Ishikawa (cell line): ENCODE measurements around the gene DDX28.

ENCODE experiments used
- CEBPB ChIP-seq: IDR thresholded peaks from 2 replicates; pipeline ENCODE4 v1.6.1; 2012
- CREB1 ChIP-seq: IDR thresholded peaks from 2 replicates; pipeline ENCODE4 v1.6.1; 2012; ENCODE audit warnings: low read depth
- EGR1 ChIP-seq: IDR thresholded peaks from 2 replicates; pipeline ENCODE4 v1.6.1; 2012
- EP300 ChIP-seq: IDR thresholded peaks from 2 replicates; pipeline ENCODE4 v1.6.1; 2012; ENCODE audit warnings: borderline replicate concordance
- FOXM1 ChIP-seq: IDR thresholded peaks from 2 replicates; pipeline ENCODE4 v1.6.1; 2012; ENCODE audit warnings: low read depth, borderline replicate concordance
- NFIC ChIP-seq: IDR thresholded peaks from 2 replicates; pipeline ENCODE4 v1.6.1; 2012
- RAD21 ChIP-seq: IDR thresholded peaks from 2 replicates; pipeline ENCODE4 v1.6.1; 2012; ENCODE audit warnings: low read depth
- TAF1 ChIP-seq: IDR thresholded peaks from 2 replicates; pipeline ENCODE4 v1.6.1; 2012; ENCODE audit warnings: low read depth, mild to moderate bottlenecking
- TCF12 ChIP-seq: IDR thresholded peaks from 2 replicates; pipeline ENCODE4 v1.6.1; 2012; ENCODE audit warnings: low read depth
- TEAD4 ChIP-seq: IDR thresholded peaks from 2 replicates; pipeline ENCODE4 v1.6.1; 2012
- USF1 ChIP-seq: IDR thresholded peaks from 2 replicates; pipeline ENCODE4 v1.6.1; 2012
- YY1 ChIP-seq: IDR thresholded peaks from 2 replicates; pipeline ENCODE4 v1.6.1; 2012; ENCODE audit warnings: low read depth
- ZBTB7A ChIP-seq: IDR thresholded peaks from 2 replicates; pipeline ENCODE4 v1.6.1; 2012; ENCODE audit warnings: low read depth
- TF ChIP-seq, protein P1 (sequence below): IDR thresholded peaks from 2 replicates; pipeline ENCODE4 v1.6.1; 2012
- TF ChIP-seq, protein P2 (sequence below): IDR thresholded peaks from 2 replicates; pipeline ENCODE4 v1.6.1; 2012; ENCODE audit warnings: low read depth, mild to moderate bottlenecking

Gene DDX28

GRCh38 chr16:68055395-68055794 is 32.4 kb upstream of the DDX28 start:
- TF ChIP-seq YY1 (no peak), TEAD4 (no peak), CREB1 (no peak), NFIC (no peak), TCF12 (no peak), RAD21 (no peak), TAF1 (no peak), CEBPB (no peak), EGR1 (no peak)
- TF ChIP-seq, protein P1, sequence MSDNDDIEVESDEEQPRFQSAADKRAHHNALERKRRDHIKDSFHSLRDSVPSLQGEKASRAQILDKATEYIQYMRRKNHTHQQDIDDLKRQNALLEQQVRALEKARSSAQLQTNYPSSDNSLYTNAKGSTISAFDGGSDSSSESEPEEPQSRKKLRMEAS, result no peak

GRCh38 chr16:68049449-68049848 is 26.4 kb upstream of the DDX28 start:
- TF ChIP-seq TAF1, result no peak
- TF ChIP-seq EP300, result no peak
- no peak for TF ChIP-seq CEBPB

- TF ChIP-seq USF1, result no peak
- TF ChIP-seq ZBTB7A, result no peak
- no peak for TF ChIP-seq RAD21
- TF ChIP-seq NFIC, result no peak
- TF ChIP-seq, protein P2, sequence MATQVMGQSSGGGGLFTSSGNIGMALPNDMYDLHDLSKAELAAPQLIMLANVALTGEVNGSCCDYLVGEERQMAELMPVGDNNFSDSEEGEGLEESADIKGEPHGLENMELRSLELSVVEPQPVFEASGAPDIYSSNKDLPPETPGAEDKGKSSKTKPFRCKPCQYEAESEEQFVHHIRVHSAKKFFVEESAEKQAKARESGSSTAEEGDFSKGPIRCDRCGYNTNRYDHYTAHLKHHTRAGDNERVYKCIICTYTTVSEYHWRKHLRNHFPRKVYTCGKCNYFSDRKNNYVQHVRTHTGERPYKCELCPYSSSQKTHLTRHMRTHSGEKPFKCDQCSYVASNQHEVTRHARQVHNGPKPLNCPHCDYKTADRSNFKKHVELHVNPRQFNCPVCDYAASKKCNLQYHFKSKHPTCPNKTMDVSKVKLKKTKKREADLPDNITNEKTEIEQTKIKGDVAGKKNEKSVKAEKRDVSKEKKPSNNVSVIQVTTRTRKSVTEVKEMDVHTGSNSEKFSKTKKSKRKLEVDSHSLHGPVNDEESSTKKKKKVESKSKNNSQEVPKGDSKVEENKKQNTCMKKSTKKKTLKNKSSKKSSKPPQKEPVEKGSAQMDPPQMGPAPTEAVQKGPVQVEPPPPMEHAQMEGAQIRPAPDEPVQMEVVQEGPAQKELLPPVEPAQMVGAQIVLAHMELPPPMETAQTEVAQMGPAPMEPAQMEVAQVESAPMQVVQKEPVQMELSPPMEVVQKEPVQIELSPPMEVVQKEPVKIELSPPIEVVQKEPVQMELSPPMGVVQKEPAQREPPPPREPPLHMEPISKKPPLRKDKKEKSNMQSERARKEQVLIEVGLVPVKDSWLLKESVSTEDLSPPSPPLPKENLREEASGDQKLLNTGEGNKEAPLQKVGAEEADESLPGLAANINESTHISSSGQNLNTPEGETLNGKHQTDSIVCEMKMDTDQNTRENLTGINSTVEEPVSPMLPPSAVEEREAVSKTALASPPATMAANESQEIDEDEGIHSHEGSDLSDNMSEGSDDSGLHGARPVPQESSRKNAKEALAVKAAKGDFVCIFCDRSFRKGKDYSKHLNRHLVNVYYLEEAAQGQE, result no peak
- no peak for TF ChIP-seq FOXM1
- TF ChIP-seq, protein P1, result no peak
- no peak for TF ChIP-seq EGR1
Observed at GRCh38 chr16:68047987-68048386, 25.0 kb upstream of the DDX28 start.

DNA sequence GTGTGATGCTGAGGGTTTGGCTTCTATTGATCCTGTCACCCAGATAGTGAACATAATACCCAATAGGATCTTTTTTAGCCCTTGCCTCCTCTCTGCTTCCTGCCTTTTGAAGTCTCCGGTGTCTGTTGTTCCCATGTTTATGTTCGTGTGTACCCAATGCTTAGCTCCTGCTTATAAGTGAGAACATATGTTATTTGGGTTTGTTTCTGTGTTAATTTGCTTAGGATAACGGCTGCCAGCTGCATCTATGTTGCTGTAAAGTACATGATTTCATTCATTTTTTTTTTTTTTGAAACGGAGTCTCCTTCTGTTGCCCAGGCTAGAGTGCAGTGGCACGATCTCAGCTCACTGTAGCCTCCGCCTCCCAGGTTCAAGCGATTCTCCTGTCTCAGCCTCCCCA is 23.1 kb upstream of the DDX28 start:
- TF ChIP-seq, protein P2, result no peak
- TF ChIP-seq EP300 (no peak), TCF12 (no peak), TAF1 (no peak), ZBTB7A (no peak), NFIC (no peak), CREB1 (no peak), RAD21 (no peak), EGR1 (no peak), TEAD4 (no peak), CEBPB (no peak), USF1 (no peak), YY1 (no peak), FOXM1 (no peak)
- TF ChIP-seq, protein P1, result no peak

- no peak for TF ChIP-seq CEBPB
- TF ChIP-seq NFIC, result no peak
- no peak for TF ChIP-seq TAF1
- TF ChIP-seq FOXM1, result no peak
Observed at GRCh38 chr16:68041783-68042182, 18.8 kb upstream of the DDX28 start.

DNA sequence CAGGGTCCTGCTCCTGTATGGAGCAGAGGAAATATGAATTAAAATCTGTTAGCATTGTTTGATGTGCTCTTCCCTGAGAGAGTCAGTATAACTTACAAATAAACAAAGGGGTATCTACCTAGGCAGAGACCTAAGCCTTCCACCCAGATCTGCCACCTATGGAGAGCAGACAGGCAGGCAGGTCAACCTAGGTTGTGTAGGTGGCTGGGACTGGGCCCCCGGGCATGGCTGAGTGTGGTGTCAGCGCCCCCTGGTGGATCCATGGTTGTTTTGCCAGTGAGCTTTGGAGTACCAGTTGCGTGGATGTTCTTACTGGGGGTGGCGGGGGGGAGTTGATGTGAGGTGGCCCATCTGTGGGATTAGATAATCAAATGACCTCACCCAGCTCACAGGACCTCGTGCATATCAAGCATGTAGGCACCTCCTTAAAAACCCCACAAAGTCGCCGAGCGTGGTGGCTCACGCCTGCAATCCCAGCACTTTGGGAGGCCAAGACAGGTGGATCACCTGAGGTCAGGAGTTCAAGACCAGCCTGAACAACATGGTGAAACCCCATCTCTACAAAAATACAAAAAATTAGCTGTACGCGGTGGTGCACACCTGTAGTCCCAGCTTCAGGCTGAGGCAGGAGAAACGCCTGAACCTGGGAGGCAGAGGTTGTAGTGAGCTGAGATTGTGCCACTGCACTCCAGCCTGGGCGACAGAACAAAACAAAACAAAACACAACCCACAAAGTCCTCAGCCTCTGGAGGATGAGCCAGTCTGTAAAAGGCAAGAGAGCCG is 17.7 kb upstream of the DDX28 start:
- TF ChIP-seq TCF12 (no peak), YY1 (no peak), FOXM1 (no peak), RAD21 (peak; percentile 93)
- TF ChIP-seq, protein P2, result no peak
